AG04450 (cell line): ENCODE results near the gene GABRP. TPM values are rescaled to one million over a fixed set of nuclear protein-coding genes. Genes with fewer than 3 reads are reported as not detected.
"Not testable (repeated sequence)": the region's sequence is repeated elsewhere in the genome, so short reads cannot be mapped to it uniquely, and the experiment has no call there.

Experiments used
- CTCF ChIA-PET: fragments of 300-600, 350-600 bp; formaldehyde crosslinking; extraction: SDS; loops from one replicate; lab custom pipeline; 2022; ENCODE audit warnings: antibody characterized with exemption, inconsistent platforms; lab: Charles Lee
- POLR2A ChIA-PET: fragments of 350-600 bp; formaldehyde crosslinking; extraction: SDS; loops from one replicate; lab custom pipeline; 2021; ENCODE audit warnings: antibody characterized with exemption, inconsistent platforms; lab: Yijun Ruan, JAX
- DNase-seq: peaks from one replicate; pipeline ENCODE4 v3.0.0-alpha.2; 2011; ENCODE audit warnings: low read depth, low spot score
- H3K27ac ChIP-seq: one replicate; pipeline ENCODE4 v1.5.1; 2012; ENCODE audit warnings: low read depth, low read length, control low read depth
- H3K27me3 ChIP-seq: one replicate; pipeline ENCODE4 v1.6.0; 2012; ENCODE audit warnings: low read length; ENCODE audit not compliant: control insufficient read depth, insufficient read depth
- H3K4me3 ChIP-seq: 2 replicates; pipeline ENCODE4 v1.5.1; 2011; ENCODE audit warnings: mild to moderate bottlenecking, low read depth, low read length, control low read depth
- H3K9me3 ChIP-seq: 2 replicates; pipeline ENCODE4 v1.5.1; 2012; ENCODE audit warnings: low read length; ENCODE audit not compliant: control insufficient read depth, insufficient read depth
- polyA plus RNA-seq: library from polyadenylated mRNA; depleted of rRNA; stranded (reverse); fragments of >200 nt; gene quantifications from 2 replicates; pipeline ENCODE4 v1.2.3, GENCODE V29; 2011
- TF ChIP-seq, protein P1 (sequence below): IDR thresholded peaks from 2 replicates; pipeline ENCODE4 v1.5.1; 2011; ENCODE audit warnings: low read depth, low read length, control low read depth, inconsistent platforms

GABRP gene
- polyA plus RNA-seq, 1 experiment, result not detected

DNA sequence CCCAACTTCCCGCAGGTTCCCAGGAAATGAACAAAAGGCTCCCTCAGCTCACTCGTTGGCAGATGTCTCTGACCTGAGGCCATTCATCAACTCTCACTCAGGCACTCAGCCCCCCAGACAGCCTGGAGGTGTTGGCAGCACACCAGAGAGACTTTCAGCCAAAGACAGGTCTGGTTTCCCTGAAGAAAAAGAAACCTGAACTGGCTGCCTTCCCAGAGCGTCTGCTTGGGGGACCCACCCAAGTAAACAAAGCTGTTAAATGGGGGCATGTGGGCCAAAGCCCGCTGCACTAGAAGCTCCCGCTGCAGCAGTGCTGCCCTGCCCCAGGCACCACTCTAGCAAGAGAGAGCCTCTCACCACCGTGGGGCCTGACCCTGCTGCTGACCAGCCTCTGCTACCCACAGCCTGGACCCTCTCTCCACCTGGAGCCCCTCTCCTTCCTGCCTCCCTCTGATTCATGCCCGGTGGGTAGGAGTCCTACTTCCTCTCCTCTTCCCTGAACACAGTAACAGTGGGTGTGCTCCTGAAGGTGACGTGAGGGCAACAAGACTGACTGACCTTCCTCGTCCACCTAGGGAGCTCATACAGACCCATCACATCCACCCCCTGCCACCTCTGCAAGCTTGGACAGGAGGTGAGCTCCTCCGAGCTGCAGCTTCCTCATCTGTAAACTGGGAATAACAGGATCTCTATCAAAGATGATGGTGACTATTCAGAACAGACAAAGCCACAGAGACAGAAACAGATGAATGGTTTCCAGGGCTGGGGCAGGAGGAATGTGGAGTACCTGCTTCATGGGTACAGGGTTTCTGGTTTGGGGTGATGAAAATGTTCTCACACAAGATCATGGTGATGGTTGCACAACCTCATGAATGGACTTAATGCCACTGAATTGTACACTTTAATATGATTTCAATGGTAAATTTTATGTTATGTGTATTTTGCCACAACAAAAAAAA lies 31.0 kb upstream of the GABRP start:
- no peak overlapping the region for H3K27ac ChIP-seq
- DNase-seq, result no peak
- no peaks in the 10 kb centered on the region for H3K9me3 ChIP-seq
- no peak overlapping the region for H3K4me3 ChIP-seq
- TF ChIP-seq, protein P1, sequence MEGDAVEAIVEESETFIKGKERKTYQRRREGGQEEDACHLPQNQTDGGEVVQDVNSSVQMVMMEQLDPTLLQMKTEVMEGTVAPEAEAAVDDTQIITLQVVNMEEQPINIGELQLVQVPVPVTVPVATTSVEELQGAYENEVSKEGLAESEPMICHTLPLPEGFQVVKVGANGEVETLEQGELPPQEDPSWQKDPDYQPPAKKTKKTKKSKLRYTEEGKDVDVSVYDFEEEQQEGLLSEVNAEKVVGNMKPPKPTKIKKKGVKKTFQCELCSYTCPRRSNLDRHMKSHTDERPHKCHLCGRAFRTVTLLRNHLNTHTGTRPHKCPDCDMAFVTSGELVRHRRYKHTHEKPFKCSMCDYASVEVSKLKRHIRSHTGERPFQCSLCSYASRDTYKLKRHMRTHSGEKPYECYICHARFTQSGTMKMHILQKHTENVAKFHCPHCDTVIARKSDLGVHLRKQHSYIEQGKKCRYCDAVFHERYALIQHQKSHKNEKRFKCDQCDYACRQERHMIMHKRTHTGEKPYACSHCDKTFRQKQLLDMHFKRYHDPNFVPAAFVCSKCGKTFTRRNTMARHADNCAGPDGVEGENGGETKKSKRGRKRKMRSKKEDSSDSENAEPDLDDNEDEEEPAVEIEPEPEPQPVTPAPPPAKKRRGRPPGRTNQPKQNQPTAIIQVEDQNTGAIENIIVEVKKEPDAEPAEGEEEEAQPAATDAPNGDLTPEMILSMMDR, result no peak
- H3K27me3 ChIP-seq, result peaks cover 18% of the 10 kb centered on the region
- ChIA-PET CTCF (interaction anchor here (0.9 kb wide), 1 partner anchor 39 kb away, joined by 4 read pairs; no protein-coding TSS in a partner anchor), POLR2A (no interaction called here)

DNA sequence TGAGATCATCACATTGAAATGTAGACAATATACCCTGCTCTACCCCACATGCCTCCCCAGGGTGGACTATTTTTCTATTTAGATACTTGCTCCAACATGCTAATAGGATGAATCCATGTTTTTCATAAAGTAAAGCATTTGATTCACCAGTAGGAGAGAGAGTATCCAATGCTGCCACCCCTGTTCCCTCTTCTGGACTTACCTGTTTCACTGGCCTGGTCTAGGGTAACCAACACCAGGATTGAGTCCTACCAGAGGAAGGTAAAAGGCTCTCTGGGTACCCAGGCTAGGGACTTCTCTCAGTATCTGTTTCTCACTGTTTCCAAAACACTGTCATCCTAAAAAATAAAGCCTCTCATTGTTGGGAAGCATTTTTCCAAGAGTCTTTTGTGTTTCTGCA lies 30.2 kb upstream of the GABRP start:
- no peak overlapping the region for H3K4me3 ChIP-seq
- POLR2A ChIA-PET, result no interaction called here
- CTCF ChIA-PET, result interaction anchor here (0.9 kb wide), 1 partner anchor 38 kb away, joined by 4 read pairs; no protein-coding TSS in a partner anchor
- TF ChIP-seq, protein P1, result no peak
- H3K9me3 ChIP-seq, result no peaks in the 10 kb centered on the region
- H3K27me3 ChIP-seq, result peaks cover 18% of the 10 kb centered on the region
- H3K27ac ChIP-seq, result no peak overlapping the region
- no peak for DNase-seq

DNA sequence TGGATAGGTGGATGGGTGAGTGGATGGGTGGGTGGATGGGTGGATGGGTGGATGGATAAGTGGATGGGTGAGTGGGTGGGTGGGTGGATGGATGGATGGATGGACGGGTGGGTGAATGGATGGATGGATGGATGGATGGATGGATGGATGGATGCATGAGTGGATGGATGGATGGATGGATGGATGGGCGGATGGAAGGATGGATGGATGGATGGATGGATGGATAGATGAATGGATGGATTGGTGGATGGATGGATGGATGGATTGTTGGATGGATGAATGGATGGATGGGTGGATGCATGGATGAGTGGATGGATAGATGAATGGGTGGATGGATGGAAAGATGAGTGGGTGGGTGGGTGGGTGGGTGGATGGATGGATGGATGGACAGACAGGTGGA lies 29.0 kb upstream of the GABRP start:
- H3K27ac ChIP-seq, CTCF ChIA-PET, DNase-seq, H3K9me3 ChIP-seq, POLR2A ChIA-PET, H3K4me3 ChIP-seq: not testable (repeated sequence)
- H3K27me3 ChIP-seq, result peaks cover 13% of the 10 kb centered on the region

DNA sequence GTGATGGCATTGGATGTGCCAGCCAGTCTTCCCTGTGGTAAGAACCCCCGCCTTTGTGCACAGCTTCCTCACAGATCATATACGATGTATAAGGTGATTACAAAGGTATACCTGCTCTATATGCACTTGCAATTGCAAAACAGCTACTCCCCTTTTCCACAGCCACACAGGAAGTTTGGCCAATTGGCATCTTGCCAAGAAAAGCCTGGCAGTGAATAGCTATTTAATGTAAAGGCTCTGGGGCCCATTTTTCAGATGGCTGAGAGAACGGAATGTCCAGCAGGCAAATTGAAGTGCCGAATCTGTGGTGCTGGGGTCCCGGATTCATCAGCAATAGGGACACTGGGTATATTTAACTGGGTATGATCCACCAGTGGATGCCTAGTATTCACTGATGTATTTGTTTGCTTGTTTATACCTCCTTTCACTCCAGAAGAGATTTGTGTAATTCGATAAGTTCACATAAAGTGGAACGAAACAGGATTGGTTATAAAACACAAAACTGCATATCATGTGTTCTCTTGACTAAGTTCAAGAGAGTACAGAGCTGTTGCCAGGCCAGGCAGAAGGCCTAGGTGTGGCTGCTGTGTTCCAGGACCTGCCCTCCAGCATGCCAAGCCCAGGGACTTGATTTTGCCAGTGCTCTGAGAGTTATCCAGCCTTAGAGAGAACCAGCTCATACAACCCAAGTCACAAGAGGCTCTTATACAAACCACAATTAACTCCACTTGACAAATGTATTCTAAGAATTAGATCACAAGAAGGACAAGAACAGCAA lies 27.7 kb upstream of the GABRP start:
- DNase-seq, result no peak
- CTCF ChIA-PET, result interaction anchor here (1.9 kb wide), 1 partner anchor 11 kb away, joined by 8 read pairs; no protein-coding TSS in a partner anchor
- Histone ChIP-seq H3K4me3 (no peak overlapping the region), H3K9me3 (no peaks in the 10 kb centered on the region), H3K27ac (no peak overlapping the region), H3K27me3 (peaks cover 2% of the 10 kb centered on the region)
- POLR2A ChIA-PET, result no interaction called here
- TF ChIP-seq, protein P1, result no peak

DNA sequence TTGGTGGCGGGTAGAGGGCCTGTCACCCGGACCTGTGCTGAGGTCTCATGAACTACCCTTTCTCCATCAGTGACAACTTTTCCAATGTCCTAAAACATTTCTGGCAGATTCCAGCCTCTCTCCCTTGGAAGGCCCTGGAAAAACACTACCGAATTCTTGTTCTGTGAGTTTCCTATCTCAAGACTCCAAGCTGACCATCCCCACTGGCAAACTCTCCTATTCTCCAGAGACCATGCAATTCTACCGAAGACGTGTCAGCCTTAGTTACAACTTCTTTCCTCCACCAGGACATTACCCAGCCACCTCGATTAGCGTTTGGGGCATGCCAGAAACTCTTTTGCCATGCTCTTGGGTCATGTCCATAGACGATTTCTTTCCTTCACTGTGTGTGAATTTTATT lies 26.8 kb upstream of the GABRP start:
- H3K9me3 ChIP-seq, result no peaks in the 10 kb centered on the region
- POLR2A ChIA-PET, result no interaction called here
- DNase-seq, result no peak
- CTCF ChIA-PET, result interaction anchor here (1.9 kb wide), 1 partner anchor 12 kb away, joined by 8 read pairs; no protein-coding TSS in a partner anchor
- no peak overlapping the region for H3K4me3 ChIP-seq
- TF ChIP-seq, protein P1, result no peak
- H3K27me3 ChIP-seq, result no peaks in the 10 kb centered on the region
- H3K27ac ChIP-seq, result no peak overlapping the region
